NT2/D1 (cell line): ENCODE results near the gene TREX2.

Experiments
- DNase-seq: peaks from one replicate; pipeline ENCODE4 v3.0.0-alpha.2; 2011; ENCODE audit warnings: low read depth, low spot score
- H3K27me3 ChIP-seq: 2 replicates; pipeline ENCODE4 v1.6.0; 2011; ENCODE audit warnings: mild to moderate bottlenecking; ENCODE audit not compliant: insufficient read length, insufficient read depth
- H3K36me3 ChIP-seq: 2 replicates; pipeline ENCODE4 v1.6.1; 2011; ENCODE audit warnings: mild to moderate bottlenecking, low read length, mixed read lengths; ENCODE audit not compliant: insufficient read depth, insufficient read length
- H3K4me1 ChIP-seq: 2 replicates; pipeline ENCODE4 v1.5.1; 2011; ENCODE audit not compliant: insufficient read depth, insufficient read length
- H3K4me3 ChIP-seq: 2 replicates; pipeline ENCODE4 v1.5.1; 2011; ENCODE audit warnings: low read depth; ENCODE audit not compliant: insufficient read length
- H3K9ac ChIP-seq: 2 replicates; pipeline ENCODE4 v1.6.0; 2011; ENCODE audit warnings: low read depth; ENCODE audit not compliant: insufficient read length
- H3K9me3 ChIP-seq: 2 replicates; pipeline ENCODE4 v1.5.1; 2011; ENCODE audit warnings: mild to moderate bottlenecking, low read length; ENCODE audit not compliant: insufficient read depth
- SUZ12 ChIP-seq: IDR thresholded peaks from 2 replicates; pipeline ENCODE4 v1.6.1; 2011; ENCODE audit not compliant: insufficient read length, insufficient read depth; ENCODE audit errors: extremely low read depth
- YY1 ChIP-seq: IDR thresholded peaks from 2 replicates; pipeline ENCODE4 v1.6.1; 2011; ENCODE audit not compliant: insufficient read length, insufficient read depth
- ZNF274 ChIP-seq: IDR thresholded peaks from 2 replicates; pipeline ENCODE4 v1.6.1; 2011; ENCODE audit warnings: mild to moderate bottlenecking, low read depth, low read length

Gene TREX2

DNA sequence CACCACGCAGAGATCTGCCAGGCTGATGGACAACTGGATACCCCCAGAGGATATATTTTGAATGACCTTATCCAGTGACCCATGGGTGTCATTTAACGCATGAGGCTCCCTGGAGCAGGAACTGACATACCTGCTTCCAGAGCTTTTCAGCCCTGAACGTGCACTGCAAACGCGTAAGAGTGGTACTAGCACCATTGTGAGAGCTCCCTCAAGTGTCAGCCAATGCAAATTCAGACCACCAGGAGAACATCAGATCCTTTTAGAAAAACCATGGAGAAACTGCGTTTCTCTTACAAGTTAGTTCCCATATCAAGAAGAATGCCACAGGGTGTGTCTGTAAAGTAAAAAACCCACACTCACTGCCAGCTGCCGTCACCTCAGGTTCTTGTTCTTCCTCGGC, 7.3 kb downstream of the TREX2 start:
- Histone ChIP-seq H3K4me3 (no peak overlapping the region), H3K9ac (no peak overlapping the region), H3K9me3 (no peaks in the 10 kb centered on the region), H3K27me3 (no peaks in the 10 kb centered on the region), H3K4me1 (no peaks in the 10 kb centered on the region), H3K36me3 (no peaks in the 10 kb centered on the region)
- peak; percentile 1 for DNase-seq
- TF ChIP-seq SUZ12 = no peak
- no peak for TF ChIP-seq ZNF274

DNA sequence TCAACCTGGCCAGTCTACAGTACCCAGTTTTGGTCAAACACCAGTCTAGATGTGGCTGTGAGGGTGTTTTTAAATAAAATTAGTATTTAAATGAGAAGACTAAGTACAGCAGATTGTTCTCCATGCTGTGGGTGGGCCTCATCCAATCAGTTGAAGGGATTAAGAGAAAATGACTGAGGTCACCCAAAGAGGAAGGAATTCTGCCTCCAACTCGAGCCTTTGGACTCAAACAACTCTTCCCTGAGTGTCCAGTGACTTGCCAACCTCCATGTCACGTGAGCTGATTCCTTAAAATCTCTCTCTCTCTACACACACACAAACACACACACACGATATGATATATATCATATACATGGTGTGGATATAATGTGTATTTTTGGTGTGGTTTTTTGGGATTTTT, 10.0 kb downstream of the TREX2 start:
- H3K36me3 ChIP-seq = no peaks in the 10 kb centered on the region
- DNase-seq = no peak
- TF ChIP-seq ZNF274 = no peak
- TF ChIP-seq SUZ12 = no peak
- TF ChIP-seq YY1 = no peak
- H3K4me3 ChIP-seq = no peak overlapping the region
- H3K27me3 ChIP-seq = no peaks in the 10 kb centered on the region
- no peaks in the 10 kb centered on the region for H3K4me1 ChIP-seq
- no peaks in the 10 kb centered on the region for H3K9me3 ChIP-seq
- no peak overlapping the region for H3K9ac ChIP-seq

GRCh38 chrX:153434801-153435200, 11.1 kb downstream of the TREX2 start:
- no peaks in the 10 kb centered on the region for H3K36me3 ChIP-seq
- no peaks in the 10 kb centered on the region for H3K9me3 ChIP-seq
- H3K4me3 ChIP-seq = no peak overlapping the region
- no peak for DNase-seq
- H3K27me3 ChIP-seq = no peaks in the 10 kb centered on the region
- H3K4me1 ChIP-seq = no peaks in the 10 kb centered on the region
- H3K9ac ChIP-seq = no peak overlapping the region
- no peak for TF ChIP-seq SUZ12
- no peak for TF ChIP-seq ZNF274
- TF ChIP-seq YY1 = no peak

DNA sequence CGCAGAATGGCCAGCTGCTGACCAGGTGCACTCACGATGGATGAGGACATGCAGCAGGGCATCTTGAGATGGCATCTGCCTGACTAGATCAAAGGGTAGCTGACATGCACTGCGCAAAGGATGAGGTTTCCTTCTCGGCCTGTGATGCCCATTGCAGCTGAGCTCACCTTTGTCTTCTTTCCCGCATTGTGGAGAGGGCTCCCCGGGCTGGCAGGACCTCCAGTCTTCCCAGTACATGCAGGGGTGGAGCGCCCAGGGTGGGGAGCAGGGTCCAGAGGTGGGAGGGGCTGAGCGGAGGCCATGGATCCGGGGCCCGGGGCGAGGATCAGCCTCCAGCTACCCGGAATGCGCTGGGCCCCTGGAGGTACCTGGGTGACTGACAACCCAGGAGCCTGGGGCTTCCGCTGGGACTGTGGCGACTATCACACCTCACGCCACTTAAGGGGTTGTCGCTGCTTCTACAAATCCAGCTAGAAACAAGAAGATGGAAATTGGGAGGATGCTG, 12.0 kb downstream of the TREX2 start:
- H3K9ac ChIP-seq = no peak overlapping the region
- TF ChIP-seq YY1 (no peak), SUZ12 (no peak), ZNF274 (no peak)
- no peaks in the 10 kb centered on the region for H3K27me3 ChIP-seq
- no peak overlapping the region for H3K4me3 ChIP-seq
- H3K4me1 ChIP-seq = no peaks in the 10 kb centered on the region
- DNase-seq = no peak
- no peaks in the 10 kb centered on the region for H3K36me3 ChIP-seq
- H3K9me3 ChIP-seq = no peaks in the 10 kb centered on the region

GRCh38 chrX:153433161-153433680, 12.6 kb downstream of the TREX2 start:
- H3K4me3 ChIP-seq = no peak overlapping the region
- TF ChIP-seq YY1 (no peak), SUZ12 (no peak), ZNF274 (no peak)
- no peaks in the 10 kb centered on the region for H3K4me1 ChIP-seq
- H3K9me3 ChIP-seq = no peaks in the 10 kb centered on the region
- no peak overlapping the region for H3K9ac ChIP-seq
- no peaks in the 10 kb centered on the region for H3K36me3 ChIP-seq
- DNase-seq = no peak
- H3K27me3 ChIP-seq = no peaks in the 10 kb centered on the region

DNA sequence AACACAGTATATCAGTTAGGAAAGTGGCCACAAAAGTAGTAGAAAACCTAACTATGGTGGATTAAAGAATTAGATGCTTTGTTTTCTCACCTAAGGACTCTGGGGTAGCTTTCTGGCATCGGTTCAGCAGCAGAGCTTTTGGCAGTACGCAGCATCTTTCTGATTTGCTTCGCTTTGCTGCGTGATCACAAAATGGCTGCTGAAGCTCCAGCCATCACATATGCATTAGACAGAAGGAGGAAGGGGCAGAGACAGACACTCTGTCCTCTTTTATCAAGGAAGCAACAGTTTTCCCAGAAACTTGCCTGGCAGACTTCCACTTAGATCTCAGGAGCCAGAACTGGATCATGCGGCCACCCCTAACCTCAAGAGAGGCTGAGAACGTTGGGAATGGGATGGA, 15.1 kb downstream of the TREX2 start:
- no peak overlapping the region for H3K4me3 ChIP-seq
- H3K36me3 ChIP-seq = no peaks in the 10 kb centered on the region
- TF ChIP-seq ZNF274 = no peak
- no peak for TF ChIP-seq SUZ12
- TF ChIP-seq YY1 = no peak
- H3K4me1 ChIP-seq = no peaks in the 10 kb centered on the region
- no peak overlapping the region for H3K9ac ChIP-seq
- no peak for DNase-seq
- no peaks in the 10 kb centered on the region for H3K27me3 ChIP-seq
- no peaks in the 10 kb centered on the region for H3K9me3 ChIP-seq

- no peak for DNase-seq
- Histone ChIP-seq H3K9me3 (no peaks in the 10 kb centered on the region), H3K9ac (no peak overlapping the region), H3K4me1 (no peaks in the 10 kb centered on the region), H3K27me3 (no peaks in the 10 kb centered on the region), H3K36me3 (no peaks in the 10 kb centered on the region), H3K4me3 (no peak overlapping the region)
- TF ChIP-seq ZNF274 = no peak
- no peak for TF ChIP-seq YY1
- no peak for TF ChIP-seq SUZ12
These were observed 19.7 kb downstream of the TREX2 start for GRCh38 chrX:153426204-153426603.
